ENCODE data around the gene ABCA7. TPM values are rescaled to one million over a fixed set of nuclear protein-coding genes. Genes with fewer than 3 reads are reported as not detected.

The ABCA7 gene
- total RNA-seq, 1 donor from 2014 or later, result 0.78 TPM

DNA sequence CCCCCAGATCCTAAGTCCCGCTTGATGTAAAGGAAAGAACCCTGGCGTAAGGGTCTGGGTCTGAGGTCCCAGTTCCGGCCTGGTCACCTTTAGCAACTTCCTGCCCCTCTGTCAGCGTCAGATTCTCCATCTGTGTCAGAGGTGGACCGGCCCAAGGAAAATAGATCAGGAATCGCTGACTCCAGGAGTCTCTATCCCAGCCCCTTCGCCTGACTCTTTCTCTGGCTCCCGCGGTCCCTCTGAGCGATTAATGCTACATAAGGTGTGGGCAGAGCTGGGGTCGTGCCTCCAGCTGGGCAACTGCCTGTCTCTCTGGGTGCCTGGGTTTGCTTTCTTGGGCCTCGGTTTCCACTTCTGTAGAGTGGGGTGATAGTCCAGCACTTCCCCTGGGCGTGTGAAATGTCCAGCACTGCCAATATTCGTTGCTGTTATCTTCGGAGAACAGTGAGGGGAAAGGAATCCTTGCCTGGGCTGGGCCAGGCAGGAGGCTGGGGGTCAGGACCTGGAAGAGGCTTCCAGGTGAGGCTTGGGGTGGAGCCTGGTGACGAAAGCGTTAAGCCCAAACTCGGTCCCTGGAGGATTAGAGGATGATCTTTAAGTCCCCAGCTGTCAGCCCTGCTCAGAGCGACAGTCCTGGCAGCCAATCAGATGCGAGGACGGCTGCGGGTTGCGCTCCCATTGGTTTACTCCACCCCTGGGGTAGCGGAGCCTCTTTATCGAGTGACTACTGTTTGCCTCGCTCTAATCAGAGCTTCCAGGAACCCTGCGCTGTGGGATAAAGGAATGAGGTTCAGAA, 767 bp downstream of the ABCA7 start:
- DNase-seq, result peak; percentile 86

DNA sequence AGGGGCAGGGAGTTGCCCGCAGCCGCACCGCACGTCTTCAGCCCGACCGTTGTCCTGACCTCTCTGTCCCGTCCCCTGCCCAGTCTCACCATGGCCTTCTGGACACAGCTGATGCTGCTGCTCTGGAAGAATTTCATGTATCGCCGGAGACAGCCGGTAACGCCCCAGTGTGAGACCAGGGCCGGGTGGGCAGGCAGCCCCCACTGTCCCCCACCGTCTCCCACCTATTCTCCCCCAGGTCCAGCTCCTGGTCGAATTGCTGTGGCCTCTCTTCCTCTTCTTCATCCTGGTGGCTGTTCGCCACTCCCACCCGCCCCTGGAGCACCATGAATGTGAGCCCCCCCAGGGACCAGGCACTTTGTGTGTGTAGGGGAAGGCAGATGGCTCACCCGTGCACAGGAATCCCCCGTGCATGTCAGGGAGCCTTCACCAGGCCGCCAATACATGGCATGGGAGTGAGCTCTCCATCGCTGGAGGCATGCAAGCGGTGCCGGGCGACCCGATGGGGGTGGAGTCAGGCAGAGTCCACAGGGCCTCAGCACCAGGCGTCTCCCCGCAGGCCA, 1.4 kb downstream of the ABCA7 start:
- DNase-seq, result no peak

GRCh38 chr19:1041835-1042685, 2.2 kb downstream of the ABCA7 start:
- no peak for DNase-seq

DNA sequence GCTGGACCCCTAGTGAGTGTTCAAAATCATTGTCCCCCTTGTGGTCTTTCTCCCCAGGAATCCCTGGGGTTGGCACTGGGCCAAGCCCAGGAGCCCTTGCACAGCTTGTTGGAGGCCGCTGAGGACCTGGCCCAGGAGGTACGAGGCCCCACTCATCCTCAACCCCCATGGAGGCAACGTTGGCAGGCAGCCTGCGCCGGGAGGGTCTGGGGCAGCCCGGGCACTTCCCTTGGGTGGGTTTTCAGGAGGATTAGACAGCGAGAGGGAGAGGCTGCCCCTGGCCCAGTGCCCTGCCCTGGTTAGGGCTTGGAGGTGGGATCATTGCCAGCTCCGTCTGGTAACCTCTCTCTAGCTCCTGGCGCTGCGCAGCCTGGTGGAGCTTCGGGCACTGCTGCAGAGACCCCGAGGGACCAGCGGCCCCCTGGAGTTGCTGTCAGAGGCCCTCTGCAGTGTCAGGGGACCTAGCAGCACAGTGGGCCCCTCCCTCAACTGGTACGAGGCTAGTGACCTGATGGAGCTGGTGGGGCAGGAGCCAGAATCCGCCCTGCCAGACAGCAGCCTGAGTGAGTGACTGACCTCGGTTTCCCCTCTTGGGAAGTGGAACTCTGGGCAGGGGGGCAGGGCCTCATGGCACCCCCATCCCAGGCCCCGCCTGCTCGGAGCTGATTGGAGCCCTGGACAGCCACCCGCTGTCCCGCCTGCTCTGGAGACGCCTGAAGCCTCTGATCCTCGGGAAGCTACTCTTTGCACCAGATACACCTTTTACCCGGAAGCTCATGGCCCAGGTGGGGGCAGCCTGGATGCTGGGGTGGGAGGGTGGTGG, 3.0 kb downstream of the ABCA7 start:
- DNase-seq, result no peak

- no peak for DNase-seq
Measured at GRCh38 chr19:1045247-1045603, 5.3 kb downstream of the ABCA7 start.

GRCh38 chr19:1046117-1046626, 6.3 kb downstream of the ABCA7 start:
- no peak for DNase-seq

GRCh38 chr19:1046836-1047695, 7.2 kb downstream of the ABCA7 start:
- no peak for DNase-seq

- no peak for DNase-seq
Measured at GRCh38 chr19:1047696-1048147, 7.8 kb downstream of the ABCA7 start.

GRCh38 chr19:1049106-1049505, 9.2 kb downstream of the ABCA7 start:
- no peak for DNase-seq

- DNase-seq, result no peak
Measured at GRCh38 chr19:1049800-1050199, 9.9 kb downstream of the ABCA7 start.

DNA sequence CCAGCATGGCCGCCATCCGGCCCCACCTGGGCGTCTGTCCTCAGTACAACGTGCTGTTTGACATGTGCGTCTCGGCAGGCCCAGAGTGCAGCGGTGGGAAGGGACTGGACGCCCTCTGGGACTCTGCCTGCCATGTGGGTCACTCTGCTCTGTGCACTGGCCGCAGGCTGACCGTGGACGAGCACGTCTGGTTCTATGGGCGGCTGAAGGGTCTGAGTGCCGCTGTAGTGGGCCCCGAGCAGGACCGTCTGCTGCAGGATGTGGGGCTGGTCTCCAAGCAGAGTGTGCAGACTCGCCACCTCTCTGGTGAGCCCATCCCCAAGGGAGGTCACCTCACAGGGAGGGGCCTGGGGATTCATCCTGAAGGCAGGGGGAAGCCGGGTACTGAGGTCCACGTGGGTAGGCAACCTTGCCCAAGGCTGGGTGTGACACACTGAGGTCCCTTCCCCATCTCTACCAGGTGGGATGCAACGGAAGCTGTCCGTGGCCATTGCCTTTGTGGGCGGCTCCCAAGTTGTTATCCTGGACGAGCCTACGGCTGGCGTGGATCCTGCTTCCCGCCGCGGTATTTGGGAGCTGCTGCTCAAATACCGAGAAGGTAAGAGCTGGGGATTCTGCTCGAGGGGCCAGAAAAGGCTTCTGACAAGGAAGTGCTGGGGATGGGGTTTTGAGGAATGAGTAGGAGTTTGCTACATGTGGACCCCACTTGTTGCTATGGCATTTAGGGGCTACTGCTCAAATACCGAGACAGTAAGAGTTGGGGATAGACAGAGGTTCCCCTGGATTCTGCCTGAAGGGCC, 11.3 kb downstream of the ABCA7 start:
- DNase-seq, result no peak

DNA sequence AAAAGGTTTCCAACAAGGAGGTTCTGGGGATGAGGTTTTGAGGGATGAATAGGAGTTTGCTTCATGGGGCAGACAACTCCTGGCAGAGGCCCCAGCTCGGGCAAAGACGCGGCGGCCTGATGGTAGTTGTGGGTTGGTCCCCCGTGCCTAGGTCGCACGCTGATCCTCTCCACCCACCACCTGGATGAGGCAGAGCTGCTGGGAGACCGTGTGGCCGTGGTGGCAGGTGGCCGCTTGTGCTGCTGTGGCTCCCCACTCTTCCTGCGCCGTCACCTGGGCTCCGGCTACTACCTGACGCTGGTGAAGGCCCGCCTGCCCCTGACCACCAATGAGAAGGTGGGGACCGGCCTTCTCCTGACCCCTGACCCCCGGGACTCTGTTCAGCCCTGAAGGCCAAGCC, 11.9 kb downstream of the ABCA7 start:
- no peak for DNase-seq

- DNase-seq, result no peak
Measured at GRCh38 chr19:1052349-1052975, 12.6 kb downstream of the ABCA7 start.

DNA sequence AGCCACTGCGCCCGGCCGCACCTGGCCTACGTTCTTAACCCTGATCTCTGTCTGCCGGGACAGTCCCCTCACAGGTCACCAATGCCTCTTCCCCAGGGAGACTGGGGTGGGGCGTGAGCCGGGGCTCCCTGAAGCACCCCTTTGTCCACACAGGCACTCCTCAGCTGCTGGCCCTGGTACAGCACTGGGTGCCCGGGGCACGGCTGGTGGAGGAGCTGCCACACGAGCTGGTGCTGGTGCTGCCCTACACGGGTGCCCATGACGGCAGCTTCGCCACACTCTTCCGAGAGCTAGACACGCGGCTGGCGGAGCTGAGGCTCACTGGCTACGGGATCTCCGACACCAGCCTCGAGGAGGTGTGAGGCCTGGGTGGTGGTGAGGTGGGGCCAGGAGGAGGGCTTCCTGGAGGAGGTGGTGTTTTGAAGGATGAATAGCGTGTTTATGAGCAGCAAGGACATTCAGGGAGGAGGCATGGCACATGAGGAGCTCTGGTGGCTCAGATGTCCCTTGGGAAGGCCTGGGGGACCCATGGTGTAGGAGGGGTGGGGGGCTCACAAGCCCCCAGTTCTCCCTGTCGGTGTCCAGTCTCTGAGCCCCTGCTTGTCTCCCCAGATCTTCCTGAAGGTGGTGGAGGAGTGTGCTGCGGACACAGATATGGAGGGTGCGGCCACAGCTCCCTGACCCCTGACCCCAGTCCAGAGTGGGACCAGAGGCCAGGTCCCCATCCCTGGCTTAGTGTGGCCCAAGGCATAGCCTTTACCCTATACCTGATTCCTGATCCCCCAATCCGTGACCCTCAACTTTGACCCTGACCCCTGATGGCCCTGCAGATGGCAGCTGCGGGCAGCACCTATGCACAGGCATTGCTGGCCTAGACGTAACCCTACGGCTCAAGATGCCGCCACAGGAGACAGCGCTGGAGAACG, 13.5 kb downstream of the ABCA7 start:
- no peak for DNase-seq

GRCh38 chr19:1054102-1055027, 14.5 kb downstream of the ABCA7 start:
- no peak for DNase-seq

GRCh38 chr19:1055028-1055425, 15.1 kb downstream of the ABCA7 start:
- no peak for DNase-seq

DNA sequence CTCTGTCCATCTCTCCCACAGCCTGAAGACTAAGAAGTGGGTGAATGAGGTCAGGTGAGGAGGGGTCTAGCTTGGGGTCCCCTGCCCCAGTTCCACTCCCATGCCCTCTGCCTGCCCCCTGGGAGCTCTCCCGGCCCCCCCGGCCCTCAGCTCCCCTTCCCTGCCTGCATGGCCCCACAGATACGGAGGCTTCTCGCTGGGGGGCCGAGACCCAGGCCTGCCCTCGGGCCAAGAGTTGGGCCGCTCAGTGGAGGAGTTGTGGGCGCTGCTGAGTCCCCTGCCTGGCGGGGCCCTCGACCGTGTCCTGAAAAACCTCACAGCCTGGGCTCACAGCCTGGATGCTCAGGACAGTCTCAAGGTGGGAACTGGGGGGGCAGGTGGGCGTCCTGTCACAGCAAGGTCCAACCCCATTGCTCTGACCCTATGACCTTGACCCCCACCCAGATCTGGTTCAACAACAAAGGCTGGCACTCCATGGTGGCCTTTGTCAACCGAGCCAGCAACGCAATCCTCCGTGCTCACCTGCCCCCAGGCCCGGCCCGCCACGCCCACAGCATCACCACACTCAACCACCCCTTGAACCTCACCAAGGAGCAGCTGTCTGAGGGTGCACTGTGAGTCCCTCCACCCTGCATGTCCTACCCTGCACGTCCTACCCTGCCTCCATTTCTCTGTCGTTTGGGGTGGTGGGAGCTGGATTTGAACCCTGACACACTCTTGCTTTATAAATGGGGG, 16.1 kb downstream of the ABCA7 start:
- no peak for DNase-seq

All from occipital lobe (tissue), 2 donors.